ENCODE measurements around the gene RMRP.
"Not testable (repeated sequence)": the region's sequence is repeated elsewhere in the genome, so short reads cannot be mapped to it uniquely, and the experiment has no call there.

RMRP gene

DNA sequence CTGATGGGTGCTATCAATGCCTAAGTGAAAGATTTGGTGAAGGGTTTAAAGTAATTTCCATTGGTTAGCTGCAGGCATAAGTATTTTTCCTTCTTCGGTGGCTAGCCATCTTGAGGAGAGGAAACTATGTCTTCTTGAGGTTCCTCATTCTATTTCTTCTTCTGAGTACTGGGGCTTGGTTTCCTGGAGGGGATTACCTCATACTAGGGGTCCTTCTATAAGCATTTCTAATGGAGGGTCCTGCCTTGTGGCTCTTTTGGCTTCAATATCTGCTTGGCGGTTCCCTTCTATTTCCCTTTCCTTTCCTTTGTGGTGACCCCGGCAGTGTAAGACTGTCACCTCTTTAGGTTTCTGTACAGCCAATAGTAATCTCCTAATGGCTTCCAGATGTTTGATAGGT, 16.3 kb downstream of the RMRP start:
- not testable (repeated sequence) for DNase-seq (ENCODE audit: low read depth)

DNA sequence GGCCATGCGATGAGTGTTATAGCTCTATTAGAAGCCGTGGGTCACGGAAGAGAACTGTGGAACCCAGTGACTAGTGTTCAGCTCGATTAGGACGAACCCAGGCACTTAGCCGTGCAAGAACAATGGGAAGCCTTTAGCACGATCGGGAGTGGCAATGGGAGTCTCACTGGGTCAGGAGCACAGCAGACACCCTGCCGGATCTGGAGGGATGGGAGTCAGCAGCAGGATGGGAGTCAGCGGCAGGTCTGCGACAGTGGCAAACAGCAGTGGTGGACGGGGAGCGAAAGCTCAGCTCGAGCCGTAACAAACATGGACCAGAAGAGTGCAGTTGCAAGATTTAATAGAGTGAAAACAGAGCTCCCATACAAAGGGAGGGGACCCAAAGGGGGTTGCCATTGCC, 17.4 kb downstream of the RMRP start:
- DNase-seq (ENCODE audit: low read depth) = not testable (repeated sequence)

DNA sequence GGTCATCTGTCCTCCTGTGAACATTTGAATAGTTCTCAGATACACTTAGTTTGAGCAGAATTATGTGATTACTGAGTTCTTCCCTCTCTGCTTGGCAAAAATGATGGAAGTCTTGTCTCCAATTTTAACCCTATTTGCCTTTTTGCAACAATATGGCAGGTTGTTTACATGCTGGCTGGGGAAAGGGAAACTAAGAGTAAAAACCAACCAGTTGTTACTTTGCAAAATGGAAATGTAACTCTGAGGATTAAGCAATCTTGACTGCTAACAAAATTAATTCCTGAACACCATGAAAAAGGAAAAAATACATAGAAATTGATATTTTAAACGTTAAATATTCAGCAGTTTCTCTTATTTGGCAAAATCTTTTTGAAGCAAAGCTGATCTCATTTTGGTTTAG, 18.2 kb downstream of the RMRP start:
- DNase-seq (ENCODE audit: low read depth) = no peak

DNA sequence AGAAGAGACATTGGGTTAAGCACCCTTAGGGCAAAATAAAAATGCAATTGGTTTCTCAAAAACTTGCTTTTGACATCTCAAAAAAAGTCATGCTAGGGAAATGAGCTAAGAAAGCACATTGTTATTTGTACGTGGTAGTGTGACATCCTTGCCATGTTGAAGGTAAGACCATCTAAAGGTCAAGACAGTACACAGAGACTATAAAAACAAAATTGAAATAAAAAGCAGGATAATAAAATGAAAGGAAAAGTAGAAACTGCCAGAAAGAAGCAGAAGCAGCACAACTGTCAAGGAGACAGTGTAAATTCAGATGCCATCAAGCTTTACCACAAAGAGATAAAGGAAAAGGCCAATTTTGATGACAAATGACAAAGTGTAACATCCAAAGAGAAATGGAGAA, 18.6 kb downstream of the RMRP start:
- DNase-seq (ENCODE audit: low read depth) = not testable (repeated sequence)

DNA sequence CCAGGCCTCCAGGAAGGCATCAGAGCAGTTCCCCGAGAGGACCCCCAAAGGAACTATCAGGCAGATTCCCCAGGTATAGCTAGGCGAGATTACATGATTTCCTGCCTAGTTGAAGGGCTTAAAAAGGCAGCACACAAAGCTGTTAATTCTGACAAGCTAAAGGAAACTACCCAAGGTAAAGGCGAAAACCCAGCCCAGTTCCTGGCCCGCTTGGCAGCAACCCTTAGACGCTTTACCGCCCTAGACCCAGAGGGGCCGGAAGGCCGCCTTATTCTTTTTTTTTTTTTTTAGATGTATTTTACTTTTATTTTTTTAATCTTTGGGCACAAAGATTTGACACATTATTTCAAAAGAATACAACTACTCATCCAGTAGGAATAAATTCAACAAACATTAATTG, 19.1 kb downstream of the RMRP start:
- not testable (repeated sequence) for DNase-seq (ENCODE audit: low read depth)

DNA sequence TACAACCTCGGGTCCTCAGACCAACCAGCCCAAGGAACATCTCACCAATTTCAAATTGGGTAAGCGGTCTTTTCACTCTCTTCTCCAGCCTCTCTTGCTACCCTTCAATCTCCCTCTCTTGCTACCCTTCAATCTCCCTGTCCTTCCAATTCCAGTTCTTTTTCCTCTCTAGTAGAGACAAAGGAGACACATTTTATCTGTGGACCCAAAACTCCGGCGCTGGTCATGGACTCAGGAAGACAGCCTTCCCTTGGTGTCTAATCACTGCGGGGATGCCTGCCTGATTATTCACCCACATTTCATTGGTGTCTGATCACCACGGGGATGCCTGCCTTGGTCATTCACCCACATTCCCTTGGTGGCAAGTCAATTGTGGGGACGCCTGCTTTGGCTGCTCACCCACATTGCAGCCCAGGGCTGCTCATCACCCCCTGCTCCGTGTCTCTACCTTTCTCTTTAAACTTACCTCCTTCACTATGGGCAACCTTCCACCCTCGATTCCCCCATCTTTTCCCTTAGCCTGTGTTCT, 20.3 kb downstream of the RMRP start:
- DNase-seq (ENCODE audit: low read depth) = not testable (repeated sequence)

DNA sequence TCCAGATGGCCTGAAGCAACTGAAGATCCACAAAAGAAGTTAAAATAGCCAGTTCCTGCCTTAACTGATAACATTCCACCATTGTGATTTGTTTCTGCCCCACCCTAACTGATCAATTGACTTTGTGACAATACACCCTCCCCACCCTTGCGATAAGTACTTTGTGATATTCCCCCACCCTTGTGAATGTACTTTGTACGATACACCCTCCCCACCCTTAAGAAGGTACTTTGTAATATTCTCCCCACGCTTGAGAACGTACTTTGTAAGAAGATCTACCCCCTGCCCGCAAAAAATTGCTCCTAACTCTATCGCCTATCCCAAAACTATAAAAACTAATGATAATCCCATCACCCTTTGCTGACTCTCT, 21.0 kb downstream of the RMRP start:
- not testable (repeated sequence) for DNase-seq (ENCODE audit: low read depth)

DNA sequence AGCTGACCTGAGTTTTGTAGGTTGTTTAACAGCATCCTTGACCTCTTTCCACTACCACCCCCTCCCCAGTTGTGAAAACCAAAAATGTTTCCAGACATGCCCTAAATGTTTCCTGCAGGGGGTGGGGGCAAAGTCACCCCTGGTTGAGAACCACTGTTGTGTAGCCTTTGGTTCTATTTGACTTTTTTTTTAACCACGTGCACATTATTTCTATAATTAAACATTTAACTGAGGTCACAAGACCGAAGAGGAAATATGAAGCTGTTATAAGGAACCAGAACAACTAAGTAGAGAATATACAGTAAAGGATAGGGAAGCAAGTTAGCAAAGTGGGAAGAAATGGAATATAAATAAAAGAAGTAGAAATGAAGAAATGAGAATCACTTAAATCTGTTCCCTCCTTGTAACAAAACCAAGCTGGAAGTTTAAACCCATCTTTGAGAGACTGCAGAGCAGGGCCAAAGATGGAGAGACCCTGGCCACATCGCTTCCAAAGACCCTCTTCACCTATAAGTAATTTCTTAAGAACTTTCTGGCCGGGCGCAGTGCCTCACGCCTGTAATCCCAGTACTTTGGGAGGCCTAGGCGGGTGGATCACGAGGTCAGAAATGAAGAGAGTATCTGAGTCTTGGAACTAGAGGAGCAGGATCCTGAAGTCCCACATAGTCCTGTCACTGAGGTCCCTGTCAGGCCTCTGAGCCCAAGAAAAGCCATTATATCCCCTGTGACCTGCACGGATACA, 21.5 kb downstream of the RMRP start:
- no peak for DNase-seq (ENCODE audit: low read depth)

DNA sequence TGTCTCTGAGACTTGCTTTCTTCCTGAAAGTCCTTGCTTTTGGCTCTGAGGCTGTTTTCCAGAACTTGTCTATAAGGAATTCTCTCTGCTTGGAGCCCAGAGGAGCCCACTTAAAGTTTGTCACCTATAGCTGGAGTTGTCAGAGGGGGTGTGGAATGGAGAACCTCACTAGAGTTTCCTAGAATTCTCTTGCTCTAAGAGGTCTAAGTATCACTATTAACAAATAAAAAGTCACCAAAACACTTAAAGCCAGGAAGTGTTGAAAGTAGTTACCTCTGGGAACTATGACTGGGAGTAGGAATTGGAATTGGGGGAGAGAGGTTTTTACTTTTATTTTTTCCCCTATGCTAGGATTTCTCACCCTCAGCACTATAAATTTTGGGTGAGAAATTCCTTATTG, 22.1 kb downstream of the RMRP start:
- DNase-seq (ENCODE audit: low read depth) = no peak

DNA sequence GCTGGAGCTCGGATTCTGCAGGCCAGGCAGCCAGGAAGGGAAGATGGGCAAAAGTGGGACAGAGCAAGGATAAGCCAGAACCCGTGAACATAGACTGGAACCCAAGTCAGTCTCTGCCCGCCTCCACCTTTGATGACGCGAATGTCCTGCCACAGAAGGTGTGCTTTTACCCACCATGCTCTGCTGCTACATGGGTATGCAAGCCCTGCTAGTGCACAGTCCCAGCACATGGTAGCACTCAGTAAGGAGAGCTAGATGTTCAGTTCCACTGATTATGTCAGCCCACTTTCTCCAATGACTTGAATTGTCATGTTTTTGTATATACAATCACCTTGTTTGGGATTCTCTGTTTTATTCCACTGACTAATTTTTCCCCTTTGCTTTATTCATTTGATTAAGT, 28.2 kb downstream of the RMRP start:
- DNase-seq (ENCODE audit: low read depth) = no peak

DNA sequence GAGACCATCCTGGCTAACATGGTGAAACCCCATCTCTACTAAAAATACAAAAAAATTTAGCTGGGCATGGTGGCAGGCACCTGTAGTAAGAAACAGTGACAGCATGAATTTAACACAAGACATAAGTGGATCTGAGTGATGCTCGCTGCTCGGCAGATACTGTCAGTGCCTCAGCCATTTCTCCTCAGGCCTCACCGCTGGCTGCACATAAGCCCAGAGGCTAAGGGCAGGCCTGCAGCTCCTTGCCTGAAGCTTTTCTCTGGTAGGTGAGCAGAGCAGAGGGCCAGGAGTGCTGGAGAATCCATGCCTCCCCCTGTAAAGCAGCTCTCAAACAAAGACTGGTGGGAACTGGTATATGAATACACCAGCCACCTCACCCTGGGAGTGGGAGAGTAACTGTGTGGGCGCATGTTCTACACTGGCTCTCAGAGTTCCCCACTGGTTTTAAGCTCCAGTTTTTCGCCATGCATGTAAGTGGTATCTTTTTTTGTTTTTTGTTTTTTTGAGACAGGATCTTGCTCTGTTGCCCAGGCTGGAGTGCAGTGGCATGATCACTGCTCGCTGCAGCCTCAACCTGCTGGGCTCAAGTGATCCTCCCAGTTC, 29.3 kb downstream of the RMRP start:
- DNase-seq (ENCODE audit: low read depth) = no peak

DNA sequence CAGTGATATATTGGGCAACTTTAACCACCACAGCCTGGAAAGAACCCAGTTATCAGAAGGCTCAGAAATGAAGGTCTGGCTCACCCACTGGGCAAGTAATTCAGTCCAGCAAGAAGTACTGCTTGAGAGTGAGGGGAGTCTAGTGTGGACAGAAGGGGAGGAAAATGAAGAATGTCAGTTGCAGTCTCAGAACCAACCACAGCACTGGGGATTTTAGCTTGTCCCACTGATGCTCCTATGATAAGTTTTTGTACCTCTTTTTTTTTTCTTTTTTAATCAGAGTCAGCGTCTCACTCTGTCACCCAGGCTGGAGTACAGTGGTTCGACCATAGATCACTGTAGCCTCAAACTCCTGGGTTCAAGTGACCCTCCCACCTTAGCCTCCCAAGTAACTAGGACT, 30.2 kb downstream of the RMRP start:
- DNase-seq (ENCODE audit: low read depth) = no peak

DNA sequence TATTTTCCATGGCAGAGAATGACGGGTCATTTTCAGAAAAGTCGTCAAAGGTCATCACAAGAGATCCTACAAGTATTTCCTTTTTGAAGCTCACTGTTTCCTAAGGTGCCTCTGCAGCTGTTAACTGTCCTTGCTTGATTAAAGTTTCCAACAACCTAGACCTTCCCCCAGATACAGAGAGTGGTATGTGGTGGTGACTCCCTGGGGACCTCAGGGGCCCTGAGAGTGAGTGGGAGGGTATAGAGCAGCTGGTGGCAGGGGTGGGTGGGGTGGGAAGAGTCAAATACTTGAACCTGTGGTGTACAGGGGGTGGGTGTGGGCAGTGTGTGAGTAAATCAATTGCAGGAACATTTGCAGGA, 38.0 kb downstream of the RMRP start:
- DNase-seq (ENCODE audit: low read depth) = no peak

DNA sequence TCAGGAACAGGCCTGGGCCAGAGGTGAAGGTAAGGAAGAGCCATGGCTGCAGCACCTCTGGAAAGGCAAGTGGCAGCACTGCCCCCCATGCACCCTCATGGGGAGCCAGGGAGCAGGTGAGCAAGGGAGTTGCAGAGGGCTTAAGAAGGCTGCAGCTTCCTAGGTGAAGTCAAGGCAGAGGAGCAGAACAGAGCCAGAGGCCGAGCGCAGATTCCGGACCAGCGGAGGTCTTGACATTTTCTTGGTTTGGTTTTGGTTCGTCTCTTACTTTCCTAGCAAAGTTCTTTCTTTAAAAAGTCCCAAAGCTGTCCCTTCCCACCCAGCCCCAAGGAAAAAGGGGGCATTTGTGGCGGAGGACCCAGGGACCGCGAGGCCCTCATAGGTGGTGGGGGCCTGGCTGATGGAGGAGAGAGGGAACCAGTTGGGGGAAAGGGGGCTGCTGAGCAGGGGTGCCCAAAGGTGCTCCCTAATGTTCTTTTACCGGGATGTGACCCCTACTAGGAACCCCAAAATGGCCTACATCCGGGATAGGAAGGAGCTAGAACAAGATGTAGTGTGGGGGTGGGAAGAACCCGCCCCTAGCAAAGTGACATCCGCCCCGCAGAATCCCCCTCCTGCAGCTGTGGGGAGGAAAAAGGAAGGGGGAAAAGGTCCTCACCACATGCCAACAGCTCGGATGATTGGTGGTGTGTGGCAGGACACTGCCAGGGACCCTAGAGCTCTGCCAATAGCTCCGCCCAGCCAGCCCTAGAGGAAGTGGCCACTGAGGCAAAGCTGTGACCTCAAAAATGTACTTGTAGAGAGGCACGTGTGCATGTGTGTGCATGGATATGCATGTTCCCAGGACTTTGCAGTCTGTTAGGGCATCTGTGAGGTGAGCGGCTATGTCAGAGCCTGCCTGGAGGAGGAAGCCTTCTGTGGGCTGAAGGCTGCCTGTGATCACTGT, 38.7 kb downstream of the RMRP start:
- DNase-seq (ENCODE audit: low read depth) = no peak

DNA sequence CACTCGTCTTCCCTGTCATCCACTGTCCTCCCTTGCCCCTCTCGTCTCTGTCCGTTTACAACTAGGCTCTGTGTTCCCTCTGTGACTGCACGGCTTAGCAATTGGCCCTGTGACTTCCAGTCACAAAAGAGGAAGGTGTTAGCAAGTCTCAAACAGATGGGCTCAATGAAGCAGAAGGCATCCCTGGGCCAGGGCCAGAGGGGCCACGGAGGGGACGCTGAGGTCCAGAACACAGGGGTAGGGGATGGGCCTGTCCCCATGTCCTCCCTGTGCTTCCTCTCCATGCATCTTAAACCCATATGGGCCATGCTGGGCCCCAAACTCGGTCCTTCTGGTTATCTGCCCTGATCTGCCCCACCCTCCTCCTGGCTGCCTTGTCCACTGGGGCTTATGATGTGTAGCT, 39.5 kb downstream of the RMRP start, which contains the start of gene CD72:
CD72 (minus strand) TSS at position 89 of the 403 bp plus-strand sequence. CDS start 110 bp downstream, outside the sequence.
- DNase-seq (ENCODE audit: low read depth) = no peak

DNA sequence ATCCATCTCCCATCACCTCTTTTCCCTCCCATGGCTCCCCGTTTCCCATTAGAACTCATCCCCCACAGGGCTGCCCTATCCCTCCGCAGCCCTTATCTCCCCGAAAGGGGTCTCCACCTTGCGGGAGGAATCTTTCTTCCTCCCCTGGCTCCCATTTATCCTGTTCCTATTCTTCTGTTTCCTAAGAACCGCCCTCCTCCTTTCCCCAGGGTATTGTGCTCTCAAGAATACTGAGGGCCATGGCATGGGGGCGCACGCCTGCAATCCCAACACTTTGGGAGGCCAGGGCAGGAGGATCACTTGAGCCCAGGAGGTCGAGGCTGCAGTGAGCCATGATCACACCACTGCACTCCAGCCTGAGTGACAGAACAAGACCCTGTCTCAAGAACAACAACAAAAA, 40.3 kb downstream of the RMRP start:
- DNase-seq (ENCODE audit: low read depth) = no peak

DNA sequence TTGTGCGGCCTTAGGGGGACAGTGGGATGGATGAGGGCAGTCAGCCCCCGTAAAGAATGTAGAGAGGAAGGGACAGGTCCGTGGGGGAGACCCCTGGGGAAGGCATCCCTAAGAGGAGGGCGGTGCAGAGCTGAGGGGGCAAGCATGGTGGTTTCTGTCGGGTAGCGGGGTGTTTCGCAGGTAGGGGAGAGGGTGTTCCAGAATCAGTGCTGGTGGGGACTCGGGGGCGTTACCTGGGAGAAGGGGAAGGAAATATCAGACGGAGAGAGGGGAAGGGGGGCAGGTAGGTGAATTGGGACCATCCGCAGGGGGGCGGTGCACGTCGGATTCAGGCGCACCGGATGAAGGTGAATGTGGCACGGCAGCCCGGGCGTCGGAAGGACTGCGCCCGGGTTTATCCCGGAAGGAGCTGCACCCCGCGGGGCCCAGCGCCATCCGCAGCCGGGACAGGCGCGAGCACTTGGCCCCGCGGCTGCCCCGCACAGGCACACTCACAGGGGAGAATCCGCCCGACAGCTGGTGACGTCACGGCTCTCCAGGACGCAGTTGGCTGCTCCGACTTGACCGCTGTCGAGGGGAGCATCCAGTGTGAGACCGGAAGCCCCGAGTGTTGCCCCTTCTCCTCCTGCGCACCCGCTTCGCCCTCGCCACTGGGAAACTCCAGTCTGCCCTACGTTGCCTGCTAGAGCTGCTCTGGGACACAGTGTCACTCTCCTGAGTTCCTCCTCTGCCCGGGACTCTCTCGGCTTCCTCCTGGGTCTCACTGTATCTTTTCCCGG, 40.9 kb downstream of the RMRP start:
- DNase-seq (ENCODE audit: low read depth) = no peak

DNA sequence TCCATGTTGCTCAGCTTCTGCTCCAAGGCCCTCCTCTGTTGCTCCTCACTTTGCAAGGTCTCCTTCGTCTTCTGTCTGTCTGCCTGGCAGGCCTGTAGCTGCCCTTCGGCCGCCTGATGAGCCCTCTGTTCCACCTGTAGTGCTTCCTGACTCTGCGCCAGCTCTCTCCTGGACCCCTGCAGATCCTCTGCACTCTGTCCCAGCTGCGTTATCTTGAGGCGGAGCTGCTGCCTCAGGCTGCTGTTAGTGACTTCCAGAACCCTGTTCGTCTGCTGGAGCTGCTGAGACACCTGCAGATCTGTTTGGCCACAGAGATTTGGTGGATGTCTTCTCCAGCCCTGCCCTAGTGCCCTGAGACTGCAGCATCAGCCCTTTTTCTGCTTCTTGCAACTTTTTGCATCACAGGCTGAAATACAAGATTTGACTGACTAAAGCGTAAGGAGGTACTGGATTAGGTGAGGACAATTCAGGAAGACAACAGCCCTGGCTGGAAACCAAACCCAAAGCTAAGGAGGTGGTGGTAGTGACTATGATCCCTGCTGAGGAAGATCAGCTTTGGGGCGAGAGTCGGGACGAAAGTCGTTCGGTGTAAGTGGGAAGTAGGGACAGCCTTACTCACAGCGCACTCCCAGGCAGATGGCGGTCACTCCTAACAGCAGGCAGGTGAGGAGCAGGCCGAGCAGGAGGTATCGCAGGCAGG, 41.7 kb downstream of the RMRP start:
- DNase-seq (ENCODE audit: low read depth) = no peak

DNA sequence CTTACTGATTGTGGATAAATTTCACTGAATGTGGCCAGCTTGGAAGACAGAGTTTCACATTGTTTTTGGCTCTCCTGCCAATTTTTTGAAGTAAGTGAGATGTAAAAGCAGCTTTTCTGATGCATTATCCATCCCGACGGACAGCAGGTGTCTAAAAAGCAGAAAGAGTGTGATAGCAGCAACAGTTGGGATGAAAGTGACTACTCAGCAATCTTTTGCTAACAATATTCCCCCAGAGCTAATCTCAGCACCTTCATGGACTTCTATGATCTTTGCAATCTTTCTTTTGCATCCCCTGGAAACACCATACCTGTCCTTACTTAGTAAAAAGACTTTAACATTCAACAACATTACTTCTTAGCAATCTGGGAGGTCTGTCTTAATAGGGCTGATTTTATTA, 45.0 kb downstream of the RMRP start:
- no peak for DNase-seq (ENCODE audit: low read depth)

DNA sequence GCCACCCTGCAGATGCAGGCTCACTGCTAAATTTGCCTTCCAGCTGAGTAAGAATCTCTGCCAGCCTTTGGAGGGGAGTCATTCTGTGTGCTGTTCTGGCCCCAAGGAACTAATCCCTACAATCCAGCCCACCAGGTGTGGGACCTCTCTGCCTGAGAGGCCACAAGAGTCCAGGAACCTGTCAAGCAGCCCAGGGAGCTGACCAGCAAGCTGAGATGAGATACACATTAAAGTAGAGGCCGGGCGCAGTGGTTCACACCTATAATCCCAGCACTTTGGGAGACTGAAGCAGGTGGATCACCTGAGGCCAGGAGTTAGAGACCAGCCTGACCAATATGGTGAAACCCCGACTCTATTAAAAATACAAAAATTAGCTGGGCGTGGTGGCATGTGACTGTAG, 45.8 kb downstream of the RMRP start:
- DNase-seq (ENCODE audit: low read depth) = not testable (repeated sequence)

DNA sequence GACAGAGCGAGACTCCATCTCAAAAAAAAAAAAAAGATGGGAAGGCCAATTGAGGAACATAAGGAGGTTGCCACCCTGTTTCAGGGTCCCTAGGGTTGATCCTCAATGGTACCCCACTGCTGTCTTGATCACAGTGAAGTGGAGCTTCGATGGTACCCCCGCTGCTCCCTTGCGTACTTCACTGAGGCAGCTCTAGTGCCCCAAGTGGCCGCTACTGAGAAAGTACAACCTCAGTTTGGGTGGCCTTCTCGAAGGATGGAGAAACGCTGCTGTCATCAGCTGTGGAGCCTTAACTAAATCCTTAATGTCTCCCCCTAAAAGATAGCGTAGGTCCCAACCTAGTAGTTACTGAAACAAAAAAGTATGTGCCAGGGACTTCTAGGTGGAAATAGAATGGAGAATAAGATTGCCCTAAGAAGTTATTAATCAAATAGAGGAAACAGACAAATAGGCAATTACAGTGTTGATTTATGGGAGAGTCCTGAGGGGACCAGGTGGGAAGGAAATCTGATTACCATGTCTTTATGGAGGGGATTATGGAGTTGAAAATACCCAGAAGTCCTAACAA, 46.5 kb downstream of the RMRP start:
- no peak for DNase-seq (ENCODE audit: low read depth)
